SHP77 (cell line): ENCODE measurements around the gene MZT2A.
"Not testable (repeated sequence)": the region's sequence is repeated elsewhere in the genome, so short reads cannot be mapped to it uniquely, and the experiment has no call there.

Experiments used
- DNase-seq, 2 experiments: peaks; one replicate each; lab custom pipeline; 2025; lab: John Stamatoyannopoulos, UW

The MZT2A gene

GRCh38 chr2:131520526-131520925 lies 28.3 kb upstream of the MZT2A start:
- DNase-seq, result no peak

GRCh38 chr2:131519871-131520470 lies 27.8 kb upstream of the MZT2A start:
- not testable (repeated sequence) for DNase-seq

GRCh38 chr2:131519466-131519865 lies 27.3 kb upstream of the MZT2A start:
- no peak for DNase-seq

DNA sequence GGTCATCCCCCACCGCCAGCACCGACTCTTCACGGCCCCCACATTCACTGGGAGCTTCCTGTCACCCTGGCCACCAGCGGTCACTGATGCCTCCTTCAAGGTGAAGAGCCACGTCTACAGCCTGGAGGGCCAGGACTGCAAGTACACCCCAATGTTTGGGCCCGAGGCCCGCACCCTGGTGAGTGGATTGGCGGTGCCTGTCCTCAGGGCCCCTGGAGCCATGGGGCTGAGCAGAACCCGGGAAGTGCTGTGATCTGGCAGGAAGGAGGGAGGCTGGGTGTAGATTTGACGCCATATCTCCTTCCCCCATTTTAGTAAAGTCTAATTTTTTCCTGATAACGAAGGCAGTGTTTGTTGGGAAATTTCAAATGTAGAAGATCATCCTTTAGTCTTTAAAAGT lies 26.3 kb upstream of the MZT2A start:
- DNase-seq, result not testable (repeated sequence)

DNA sequence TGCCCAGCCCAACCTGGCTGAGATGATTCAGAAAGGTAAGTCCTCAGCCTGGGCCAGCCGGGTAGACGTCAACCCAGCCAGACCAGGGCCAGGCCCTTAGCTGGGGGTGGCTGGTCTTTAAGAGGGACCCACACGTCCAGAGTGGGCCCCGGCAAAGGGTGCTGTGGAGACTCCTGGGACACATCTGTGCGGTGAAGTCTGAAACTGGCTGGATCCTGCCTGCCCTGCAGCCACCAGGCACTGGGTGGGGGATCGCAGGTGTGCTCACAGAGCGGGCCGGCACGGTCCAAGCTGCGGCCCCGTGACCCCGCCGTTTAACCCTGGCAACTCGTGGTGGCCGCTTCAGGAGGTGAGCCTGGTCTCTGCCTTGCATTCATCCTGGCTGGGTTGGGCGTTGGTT lies 25.7 kb upstream of the MZT2A start:
- not testable (repeated sequence) for DNase-seq

GRCh38 chr2:131517106-131517831 lies 25.1 kb upstream of the MZT2A start:
- DNase-seq, result no peak

DNA sequence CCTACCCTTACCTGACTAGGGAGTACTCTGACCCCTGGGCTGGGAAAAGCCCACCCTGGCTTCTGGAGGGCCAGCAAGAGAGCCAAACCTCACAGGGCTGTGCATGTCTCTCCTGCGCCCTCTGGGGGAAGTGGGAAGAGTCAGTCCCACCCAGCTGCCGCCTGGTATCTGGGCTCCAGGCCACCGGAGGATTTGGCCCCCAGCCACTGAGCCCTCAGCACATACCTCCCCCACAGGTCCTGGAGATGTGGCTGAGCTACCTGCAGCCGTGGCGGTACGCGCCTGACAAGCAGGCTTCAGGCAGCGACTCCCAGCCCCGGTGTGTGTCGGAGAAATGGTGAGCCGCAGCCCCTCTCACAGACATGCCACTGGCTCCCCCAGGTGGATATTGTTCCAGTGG lies 24.4 kb upstream of the MZT2A start:
- DNase-seq, result peak in 1 of 2 experiments; percentile 13

GRCh38 chr2:131516011-131516410 lies 23.8 kb upstream of the MZT2A start:
- no peak for DNase-seq

- DNase-seq, result not testable (repeated sequence)
These were observed 23.0 kb upstream of the MZT2A start for GRCh38 chr2:131515235-131515634.

DNA sequence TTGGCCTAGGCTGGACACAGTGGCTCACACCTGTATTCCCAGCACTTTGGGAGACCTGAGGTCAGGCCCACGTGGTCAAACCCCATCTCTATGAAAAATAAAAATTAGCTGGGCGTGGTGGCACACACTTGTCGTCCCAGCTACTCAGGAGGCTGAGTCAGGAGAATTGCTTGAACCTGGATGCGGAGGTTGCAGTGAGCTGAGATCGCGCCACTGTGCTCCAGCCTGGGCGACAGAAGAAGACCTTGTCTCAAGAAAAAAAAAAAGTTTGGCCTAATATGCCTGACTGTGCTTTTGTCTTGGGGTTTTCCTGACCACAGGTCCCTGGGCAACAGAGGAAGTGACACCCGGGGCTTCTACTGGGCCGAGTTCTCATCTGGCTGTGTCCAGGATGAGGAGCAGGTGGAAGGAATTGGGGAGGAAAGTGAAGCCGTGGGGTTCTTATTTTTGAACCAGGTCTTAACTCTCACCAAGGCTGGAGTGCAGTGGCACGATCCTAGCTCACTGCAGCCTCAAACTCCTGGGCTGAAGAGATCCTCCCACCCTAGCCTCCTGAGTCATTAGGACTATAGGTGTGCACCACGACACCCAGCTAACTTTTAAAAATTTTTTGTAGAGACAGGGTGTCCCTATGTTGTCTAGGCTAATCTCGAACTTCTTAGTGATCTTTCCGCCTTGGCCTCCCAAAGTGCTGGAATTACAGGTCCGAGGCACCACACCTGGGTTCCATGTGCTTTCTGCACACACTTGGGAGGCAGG lies 22.4 kb upstream of the MZT2A start:
- not testable (repeated sequence) for DNase-seq

GRCh38 chr2:131511969-131512870 lies 20.0 kb upstream of the MZT2A start:
- not testable (repeated sequence) for DNase-seq

GRCh38 chr2:131511291-131511968 lies 19.2 kb upstream of the MZT2A start:
- not testable (repeated sequence) for DNase-seq

GRCh38 chr2:131509615-131510014 lies 17.4 kb upstream of the MZT2A start:
- no peak for DNase-seq

DNA sequence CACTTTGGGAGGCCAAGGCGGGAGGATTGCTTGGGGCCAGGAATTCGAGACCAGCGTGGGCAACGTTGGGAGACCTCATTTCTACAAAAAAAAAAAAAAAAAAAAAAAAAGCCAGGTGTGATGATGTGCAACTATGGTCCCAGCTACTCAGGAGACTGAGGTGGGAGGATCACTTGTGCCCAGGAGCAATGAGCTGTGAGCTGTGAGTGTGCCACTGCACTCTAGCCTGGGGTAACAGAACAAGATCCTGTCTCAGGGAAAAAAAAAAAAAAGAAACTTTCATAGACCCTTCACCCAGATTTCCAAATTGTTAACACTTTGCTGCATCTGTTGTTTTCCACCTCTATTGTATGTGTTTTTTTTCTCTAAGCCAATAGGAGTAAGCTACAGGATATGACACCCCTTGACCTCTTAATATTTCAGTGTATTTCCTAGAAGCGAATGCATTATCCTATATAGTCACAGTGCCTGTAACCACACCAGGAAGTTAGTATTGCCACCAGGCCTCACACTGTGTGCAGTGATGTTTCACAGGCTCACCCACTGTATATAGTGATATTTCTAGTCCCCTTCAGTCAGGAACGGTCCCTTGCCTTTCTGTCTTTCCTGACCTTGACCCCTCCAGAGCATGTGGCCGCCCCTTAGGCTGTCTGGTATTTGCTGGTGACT lies 12.0 kb upstream of the MZT2A start:
- DNase-seq, result not testable (repeated sequence)

DNA sequence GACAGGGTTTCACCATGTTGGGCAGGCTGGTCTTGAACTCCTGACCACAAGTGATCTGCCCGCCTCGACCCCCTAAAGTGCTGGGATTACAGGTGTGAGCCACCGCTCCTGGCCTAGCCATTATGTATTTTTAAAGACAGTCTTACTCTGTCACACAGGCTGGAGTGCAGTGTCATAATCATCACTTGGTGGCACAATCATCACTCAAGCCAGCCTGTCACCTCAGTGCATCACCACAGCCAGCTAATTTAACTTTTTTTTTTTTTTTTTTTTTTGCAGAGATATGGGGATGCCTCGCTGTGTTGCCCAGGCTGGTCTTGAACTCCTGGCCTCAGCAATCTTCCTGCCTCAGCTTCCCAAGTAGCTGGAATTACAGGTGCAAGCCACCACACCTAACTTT lies 11.4 kb upstream of the MZT2A start:
- not testable (repeated sequence) for DNase-seq

DNA sequence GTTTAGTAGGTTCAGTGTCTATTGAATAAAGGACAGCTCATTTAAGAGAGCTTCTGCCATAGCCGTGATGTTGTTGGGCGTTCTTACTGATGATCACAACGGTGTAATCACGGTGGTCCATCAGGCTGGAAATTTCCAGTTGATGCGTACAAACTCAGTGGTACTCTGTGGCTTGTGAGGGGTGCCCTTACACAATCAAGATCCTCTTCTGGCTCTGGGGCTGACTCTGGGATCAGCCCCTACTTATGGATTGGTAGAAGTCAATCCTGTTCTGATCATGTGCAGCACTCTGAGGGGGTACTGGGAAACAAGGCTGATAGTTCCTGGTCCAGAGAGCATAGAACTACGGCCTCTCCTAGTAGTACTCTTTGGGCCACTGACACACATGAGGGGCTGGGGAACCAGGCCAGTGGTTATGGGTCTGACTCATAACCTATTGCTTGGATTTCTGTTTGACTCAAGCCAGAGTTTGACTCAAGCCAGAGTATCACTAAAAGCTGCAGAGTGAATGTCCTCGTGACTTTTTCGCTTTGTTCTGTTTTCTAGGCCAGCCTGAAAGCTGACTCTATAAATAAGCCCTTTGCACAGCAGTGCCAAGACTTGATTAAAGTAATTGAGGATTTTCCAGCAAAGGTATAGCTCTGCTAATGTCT lies 6.2 kb upstream of the MZT2A start:
- not testable (repeated sequence) for DNase-seq

DNA sequence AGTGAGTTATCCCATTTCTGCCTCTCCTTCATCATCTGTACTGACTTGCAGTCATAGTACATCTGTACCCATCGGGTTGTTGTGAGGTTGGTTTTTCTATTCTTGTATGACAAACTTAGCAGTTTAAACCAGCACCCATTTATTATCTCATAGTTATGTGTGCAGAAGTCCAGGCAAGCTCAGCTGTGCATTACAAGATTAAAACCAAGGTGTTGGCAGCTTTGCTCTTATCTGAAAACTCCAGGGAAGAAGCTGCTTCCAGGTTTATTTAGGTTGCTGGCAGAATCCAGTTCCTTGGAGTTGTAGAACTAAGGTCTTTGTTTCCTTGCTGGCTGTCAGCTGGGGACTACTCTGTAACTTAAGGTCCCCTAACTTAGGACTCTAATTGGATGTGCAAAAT lies 3.3 kb upstream of the MZT2A start:
- DNase-seq, result not testable (repeated sequence)

GRCh38 chr2:131493199-131493968 lies 1.2 kb upstream of the MZT2A start:
- DNase-seq, result no peak

- peak; percentile 94 to 95 for DNase-seq
These were observed 411 bp upstream of the MZT2A start for GRCh38 chr2:131492418-131493198.
